ENCODE measurements around the gene SMARCD3. TPM values are rescaled to one million over a fixed set of nuclear protein-coding genes. Genes with fewer than 3 reads are reported as not detected.

Gene SMARCD3
- total and polyA plus RNA-seq, 2 of the 4 experiments (the other 2 are of a cell fraction) = 37.5 to 48.5 TPM

DNA sequence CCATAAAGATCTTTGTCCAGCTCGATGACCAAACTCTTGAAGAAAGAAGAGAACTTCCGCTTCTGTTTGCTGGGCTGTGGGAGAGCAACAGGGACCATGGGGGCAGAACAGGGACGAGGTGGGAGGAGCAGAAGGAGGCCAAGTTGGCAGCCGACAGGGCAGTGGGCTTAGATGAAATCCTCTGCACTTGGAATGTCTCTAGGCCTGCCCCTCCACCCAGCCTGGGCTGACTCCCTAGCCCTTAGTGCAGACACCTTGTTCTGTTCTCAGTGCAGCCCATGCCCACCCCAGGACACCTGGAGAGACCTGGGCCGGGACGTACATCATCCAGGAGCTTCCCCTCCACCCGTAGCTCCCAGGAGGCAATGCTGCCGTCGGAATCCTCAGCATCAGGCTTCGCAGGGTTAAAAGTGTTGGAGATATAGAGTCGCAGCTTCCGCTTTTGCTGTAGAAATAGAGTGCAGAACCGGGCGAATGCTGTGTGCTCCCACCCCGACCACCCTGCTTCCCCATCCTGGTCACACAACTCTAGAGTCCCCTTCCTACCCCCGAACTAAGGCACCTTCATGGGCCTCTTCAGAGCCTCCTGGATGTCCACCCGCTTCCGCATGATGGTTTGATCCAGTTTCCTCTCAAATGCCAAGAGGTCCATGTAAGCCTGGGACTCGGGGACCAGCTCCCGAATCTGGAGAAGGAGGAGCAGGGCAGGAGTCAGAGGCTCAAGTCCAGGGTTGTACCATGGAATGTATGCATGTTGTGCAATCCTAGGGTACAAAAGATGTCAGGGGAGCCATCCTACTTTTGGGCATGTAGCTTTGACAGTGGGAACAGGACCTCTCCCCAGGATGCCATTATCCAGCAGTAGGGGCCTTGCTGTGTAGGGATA is 6.1 kb downstream of the SMARCD3 start:
- Histone ChIP-seq H2AK5ac (ENCODE audit: low read depth, low read length) (no peak overlapping the region), H3K18ac (ENCODE audit: low read depth, low read length) (no peak overlapping the region), H2BK120ac (ENCODE audit: low read depth, low read length) (no peak overlapping the region), H2AFZ (replicated peaks; ENCODE audit: low read length, poor library complexity) (no peak overlapping the region), H4K8ac (ENCODE audit: low read depth in 2 of 2, low read length in 2 of 2) (no peak overlapping the region), H3K4me3 (ENCODE audit: insufficient read depth, low read depth, low read length) (no peak overlapping the region), H3K36me3 (ENCODE audit: control insufficient read depth, insufficient read depth, low read length) (peaks cover 53% of the 10 kb centered on the region), H4K20me1 (ENCODE audit: insufficient read depth, low read length) (peaks cover 51% of the 10 kb centered on the region), H3K9me1 (ENCODE audit: insufficient read depth, low read length) (peaks cover 4% of the 10 kb centered on the region; the same call in 1 of the 2 replicates), H3K9me3 (ENCODE audit: control insufficient read depth, insufficient read depth, low read length) (no peaks in the 10 kb centered on the region), H3K27ac (ENCODE audit: insufficient read depth, low read length) (no peak overlapping the region), H4K91ac (ENCODE audit: insufficient read depth, low read depth, low read length) (no peak overlapping the region; the same call in 1 of the 2 replicates), H3K56ac (ENCODE audit: extremely low read depth, insufficient read depth, low read length) (no peak overlapping the region), H3K4me1 (ENCODE audit: control insufficient read depth, insufficient read depth, low read length) (peaks cover 22% of the 10 kb centered on the region; the same call in 1 of the 2 replicates), H3K9ac (ENCODE audit: low read depth, low read length) (no peak overlapping the region), H2AK9ac (replicated peaks; ENCODE audit: low read depth, low read length, poor library complexity) (peak overlapping the region; percentile 58), H3K4ac (ENCODE audit: low read depth, low read length) (no peak overlapping the region), H3K79me1 (ENCODE audit: low read depth in 1 of 2, low read length in 2 of 2) (peaks cover 8 to 86% of the 10 kb centered on the region in 2 experiments), H2BK20ac (ENCODE audit: low read depth, low read length) (no peak overlapping the region), H3K4me2 (ENCODE audit: low read depth, low read length) (no peak overlapping the region), H3K27me3 (ENCODE audit: control insufficient read depth, insufficient read depth, low read length) (no peaks in the 10 kb centered on the region), H2BK5ac (ENCODE audit: low read depth, low read length, poor library complexity, severe bottlenecking) (no peak overlapping the region), H3K23ac (ENCODE audit: low read depth, low read length) (peak overlapping the region; percentile 46; the same call in 1 of the 2 replicates), H3K14ac (replicated peaks; ENCODE audit: low read depth, low read length) (no peak overlapping the region), H2BK15ac (ENCODE audit: low read depth, low read length) (no peak overlapping the region), H4K5ac (ENCODE audit: low read depth, low read length) (no peak overlapping the region)
- in situ Hi-C loops (cut with MboI; ENCODE audit: low sequenced_read_pairs) (no loop called here), dilution Hi-C loops (cut with HindIII; ENCODE audit: low sequenced_read_pairs, unreplicated experiment) (no loop called here), intact Hi-C loops (cut with micrococcal nuclease) (no loop called here)
- BruUV-seq (replicated peaks) = no TSS peak
- ATAC-seq (ENCODE audit: low read depth) (no peak), DNase-seq (no peak)
- TF ChIP-seq BHLHE40 (IDR thresholded peaks at IDR 0.05; ENCODE audit: low read depth, low read length) (no peak), FOS (IDR thresholded peaks at IDR 0.05; ENCODE audit: low read depth, low read length) (no peak), CEBPB (IDR thresholded peaks at IDR 0.05; ENCODE audit: low read depth, low read length) (peak; percentile 80)
- ChIA-PET POLR2A (ENCODE audit: unreplicated experiment) (interaction anchor here (0.6 kb wide), 1 partner anchor 78 kb away, joined by 4 read pairs; no protein-coding TSS in a partner anchor), CTCF (interaction anchor here (1.2 kb wide), 1 partner anchor 119 kb away, joined by 3 read pairs; no protein-coding TSS in a partner anchor)
- WGBS, 2 experiments (ENCODE audit: extremely low coverage in 2 of 2, insufficient read length in 1 of 2) = 93% methylated on average over 3 of the region's 20 CpGs; no CpG with 5 or more reads in 1 of the 2 experiments
